NB4 (cell line): Measurements from ENCODE around the gene DNAL1.

ENCODE experiments used
- CTCF ChIP-seq: IDR thresholded peaks from one replicate; pipeline ENCODE4 v1.5.1; 2012; ENCODE audit warnings: low read depth, low read length
- MAX ChIP-seq: IDR thresholded peaks from 2 replicates; pipeline ENCODE4 v1.6.1; 2011; ENCODE audit warnings: low read depth, low read length
- MYC ChIP-seq: IDR thresholded peaks from 2 replicates; pipeline ENCODE4 v1.6.1; 2011; ENCODE audit warnings: low read depth, low read length
- POLR2A ChIP-seq: IDR thresholded peaks from 2 replicates; pipeline ENCODE4 v1.6.1; 2011; ENCODE audit warnings: mild to moderate bottlenecking; ENCODE audit not compliant: insufficient read length; ENCODE audit errors: extremely low read depth

DNA sequence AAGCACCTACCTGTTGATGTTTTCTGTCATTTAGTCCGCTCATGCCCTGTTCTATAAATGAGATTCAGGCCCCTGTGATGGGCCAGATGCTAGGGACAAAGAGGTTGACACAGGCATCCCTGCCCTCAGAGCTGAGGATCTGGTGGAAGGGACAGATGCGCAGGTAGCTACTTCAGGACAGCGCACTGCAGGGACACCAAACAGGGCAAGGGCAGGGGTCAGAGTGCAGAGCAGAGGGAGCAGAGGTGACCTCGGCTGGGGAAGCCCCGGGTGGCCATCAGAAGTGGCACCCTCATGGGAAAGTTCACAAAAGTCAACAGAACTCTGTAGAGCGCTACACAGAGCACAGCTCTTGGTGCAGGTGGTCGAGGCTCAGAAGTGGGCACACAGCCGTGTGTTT, 75.0 kb downstream of the DNAL1 start:
- no peak for TF ChIP-seq POLR2A
- TF ChIP-seq CTCF: no peak
- no peak for TF ChIP-seq MAX
- TF ChIP-seq MYC: no peak
